CD4-positive, alpha-beta T cell treated with Interferon alpha-2 for 1 hour (primary cell): Measurements from ENCODE around the gene MAP3K2.
"Not testable (repeated sequence)": the region's sequence is repeated elsewhere in the genome, so short reads cannot be mapped to it uniquely, and the experiment has no call there.

Experiments
- DNase-seq, 2 donors: peaks; one replicate each; pipeline ENCODE4 v3.0.0-alpha.2; 2020 to 2022

Gene MAP3K2

DNA sequence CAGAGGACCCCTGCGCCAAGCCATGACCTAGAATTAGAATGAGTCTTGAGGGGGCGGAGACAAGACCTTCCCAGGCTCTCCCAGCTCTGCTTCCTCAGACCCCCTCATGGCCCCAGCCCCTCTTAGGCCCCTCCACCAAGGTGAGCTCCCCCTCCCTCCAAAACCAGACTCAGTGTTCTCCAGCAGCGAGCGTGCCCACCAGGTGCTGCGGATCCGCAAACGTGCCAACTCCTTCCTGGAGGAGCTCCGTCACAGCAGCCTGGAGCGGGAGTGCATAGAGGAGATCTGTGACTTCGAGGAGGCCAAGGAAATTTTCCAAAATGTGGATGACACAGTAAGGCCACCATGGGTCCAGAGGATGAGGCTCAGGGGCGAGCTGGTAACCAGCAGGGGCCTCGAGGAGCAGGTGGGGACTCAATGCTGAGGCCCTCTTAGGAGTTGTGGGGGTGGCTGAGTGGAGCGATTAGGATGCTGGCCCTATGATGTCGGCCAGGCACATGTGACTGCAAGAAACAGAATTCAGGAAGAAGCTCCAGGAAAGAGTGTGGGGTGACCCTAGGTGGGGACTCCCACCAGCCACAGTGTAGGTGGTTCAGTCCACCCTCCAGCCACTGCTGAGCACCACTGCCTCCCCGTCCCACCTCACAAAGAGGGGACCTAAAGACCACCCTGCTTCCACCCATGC, 33.5 kb upstream of the MAP3K2 start:
- no peak for DNase-seq

DNA sequence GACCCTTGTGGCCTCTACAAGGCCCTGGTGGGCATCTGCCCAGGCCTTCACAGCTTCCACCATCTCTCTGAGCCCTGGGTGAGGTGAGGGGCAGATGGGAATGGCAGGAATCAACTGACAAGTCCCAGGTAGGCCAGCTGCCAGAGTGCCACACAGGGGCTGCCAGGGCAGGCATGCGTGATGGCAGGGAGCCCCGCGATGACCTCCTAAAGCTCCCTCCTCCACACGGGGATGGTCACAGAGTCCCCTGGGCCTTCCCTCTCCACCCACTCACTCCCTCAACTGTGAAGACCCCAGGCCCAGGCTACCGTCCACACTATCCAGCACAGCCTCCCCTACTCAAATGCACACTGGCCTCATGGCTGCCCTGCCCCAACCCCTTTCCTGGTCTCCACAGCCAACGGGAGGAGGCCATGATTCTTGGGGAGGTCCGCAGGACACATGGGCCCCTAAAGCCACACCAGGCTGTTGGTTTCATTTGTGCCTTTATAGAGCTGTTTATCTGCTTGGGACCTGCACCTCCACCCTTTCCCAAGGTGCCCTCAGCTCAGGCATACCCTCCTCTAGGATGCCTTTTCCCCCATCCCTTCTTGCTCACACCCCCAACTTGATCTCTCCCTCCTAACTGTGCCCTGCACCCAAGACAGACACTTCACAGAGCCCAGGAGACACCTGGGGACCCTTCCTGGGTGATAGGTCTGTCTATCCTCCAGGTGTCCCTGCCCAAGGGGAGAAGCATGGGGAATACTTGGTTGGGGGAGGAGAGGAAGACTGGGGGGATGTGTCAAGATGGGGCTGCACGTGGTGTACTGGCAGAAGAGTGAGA, 32.5 kb upstream of the MAP3K2 start:
- DNase-seq = no peak

DNA sequence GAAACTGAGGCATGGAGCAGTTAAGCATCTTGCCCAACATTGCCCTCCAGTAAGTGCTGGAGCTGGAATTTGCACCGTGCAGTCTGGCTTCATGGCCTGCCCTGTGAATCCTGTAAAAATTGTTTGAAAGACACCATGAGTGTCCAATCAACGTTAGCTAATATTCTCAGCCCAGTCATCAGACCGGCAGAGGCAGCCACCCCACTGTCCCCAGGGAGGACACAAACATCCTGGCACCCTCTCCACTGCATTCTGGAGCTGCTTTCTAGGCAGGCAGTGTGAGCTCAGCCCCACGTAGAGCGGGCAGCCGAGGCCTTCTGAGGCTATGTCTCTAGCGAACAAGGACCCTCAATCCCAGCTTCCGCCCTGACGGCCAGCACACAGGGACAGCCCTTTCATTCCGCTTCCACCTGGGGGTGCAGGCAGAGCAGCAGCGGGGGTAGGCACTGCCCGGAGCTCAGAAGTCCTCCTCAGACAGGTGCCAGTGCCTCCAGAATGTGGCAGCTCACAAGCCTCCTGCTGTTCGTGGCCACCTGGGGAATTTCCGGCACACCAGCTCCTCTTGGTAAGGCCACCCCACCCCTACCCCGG, 31.8 kb upstream of the MAP3K2 start:
- no peak for DNase-seq

GRCh38 chr2:127419112-127419430, 31.3 kb upstream of the MAP3K2 start:
- DNase-seq = no peak

- no peak for DNase-seq
Observed at GRCh38 chr2:127418300-127419111, 30.7 kb upstream of the MAP3K2 start, which contains the start of gene PROC. PROC (plus strand) TSS chr2:127418427; CDS start chr2:127419943, 1,516 bp downstream.

GRCh38 chr2:127417406-127417805, 29.6 kb upstream of the MAP3K2 start:
- DNase-seq = no peak

DNA sequence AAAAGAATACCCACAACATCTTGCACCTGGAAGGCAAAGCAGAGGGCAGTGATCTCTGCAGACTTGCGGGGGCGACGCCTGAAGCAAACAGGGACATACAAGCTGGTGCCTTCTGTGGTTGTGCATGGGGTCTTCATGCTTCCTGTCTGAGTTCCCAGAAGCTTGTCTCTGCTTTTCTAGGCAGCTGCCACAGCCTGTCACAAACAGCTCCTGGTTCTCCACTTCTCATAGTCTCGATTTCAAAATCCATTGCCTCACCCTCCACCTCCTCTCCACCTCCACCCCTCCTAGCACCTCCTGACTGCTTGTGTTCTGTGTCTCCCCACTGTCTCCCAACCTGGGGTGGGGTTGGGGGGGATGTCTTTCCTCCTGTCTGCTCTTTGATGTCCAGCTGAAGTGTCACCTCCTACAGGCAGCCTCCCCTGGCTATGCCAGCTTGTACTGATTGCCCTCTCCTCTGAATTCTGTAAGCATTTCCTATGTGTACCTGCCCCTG, 28.8 kb upstream of the MAP3K2 start:
- peak in 1 of 2 donors; percentile 10 for DNase-seq

- peak; percentile 82 to 88 for DNase-seq
Observed at GRCh38 chr2:127415593-127416505, 28.1 kb upstream of the MAP3K2 start.

DNA sequence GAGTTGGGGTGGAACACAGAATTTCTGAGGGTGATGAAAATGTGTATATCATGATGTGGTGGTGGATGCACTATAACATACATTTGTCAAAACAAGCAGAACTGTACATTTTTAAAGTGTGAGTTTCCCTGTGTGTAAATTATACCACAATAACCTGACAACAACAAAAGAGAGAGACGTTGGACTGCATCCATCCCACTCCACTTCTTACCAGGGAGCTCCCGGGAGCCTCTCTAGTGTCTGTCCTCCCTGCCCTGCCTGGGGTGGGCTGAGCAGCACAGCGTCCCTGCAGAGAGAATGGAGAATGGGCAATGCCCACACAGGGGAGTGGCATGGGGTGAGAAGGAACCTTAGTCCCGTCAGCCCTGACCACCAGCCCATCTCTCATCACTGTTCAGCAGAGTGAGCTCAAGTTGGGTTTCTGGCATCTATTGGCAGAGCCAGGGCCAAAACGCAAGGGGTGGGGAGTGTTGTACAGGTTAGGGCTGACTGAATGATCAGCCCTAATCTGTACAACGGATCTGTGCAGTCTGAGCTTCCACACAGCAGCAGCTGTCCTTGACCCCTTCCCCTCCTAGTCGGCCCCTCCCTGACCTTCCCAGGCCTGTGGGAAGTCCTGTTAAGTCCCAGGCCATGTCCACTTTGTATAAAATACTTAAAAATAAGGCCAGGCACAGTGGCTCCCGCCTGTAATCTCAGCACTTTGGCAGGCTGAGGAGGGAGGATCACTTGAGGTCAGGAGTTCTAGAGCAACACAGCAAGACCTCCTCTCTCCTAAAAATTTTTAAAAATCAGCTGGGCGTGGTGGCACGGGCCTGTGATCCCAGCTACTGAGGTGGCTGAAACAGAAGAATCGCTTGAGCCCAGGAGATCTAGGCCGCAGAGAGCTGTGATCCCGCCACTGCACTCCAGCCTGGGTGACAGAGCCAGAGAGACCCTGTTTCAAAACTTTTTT, 27.1 kb upstream of the MAP3K2 start:
- DNase-seq = no peak

DNA sequence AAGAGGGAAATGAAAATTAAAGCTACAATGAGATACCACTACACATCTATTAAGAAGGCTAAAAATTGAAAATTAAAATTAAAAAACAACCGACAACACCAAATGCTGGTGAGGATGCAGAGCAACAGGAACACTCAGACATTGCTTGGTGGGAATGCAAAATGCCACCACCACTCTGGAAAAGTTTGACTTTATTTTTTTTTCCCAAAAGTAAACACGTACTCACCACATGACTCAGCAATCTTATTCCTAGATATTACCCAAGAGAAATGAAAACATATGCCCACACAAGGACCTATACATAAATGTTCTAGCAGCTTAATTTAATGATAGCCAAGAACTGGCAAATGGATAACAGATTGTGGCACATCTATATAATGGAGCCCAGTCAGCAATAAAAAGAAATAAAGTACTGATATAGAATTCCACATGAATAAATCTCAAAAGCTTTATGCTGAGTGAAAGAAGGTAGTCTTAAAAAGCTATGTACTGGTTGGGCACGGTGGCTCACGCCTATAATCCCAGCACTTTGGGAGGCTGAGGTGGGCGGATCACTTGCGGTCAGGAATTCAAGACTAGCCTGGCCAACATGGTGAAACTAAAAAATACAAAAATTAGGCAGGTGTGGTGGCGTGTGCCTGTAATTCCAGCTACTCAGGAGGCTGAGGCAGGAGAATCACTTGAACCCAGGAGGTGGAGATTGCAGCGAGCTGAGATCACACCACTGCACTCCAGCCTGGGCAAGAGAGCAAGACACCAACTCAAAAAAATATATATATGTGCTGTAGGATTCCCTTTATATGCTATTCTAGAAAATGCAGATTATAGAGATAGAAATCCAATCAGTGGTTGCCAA, 26.2 kb upstream of the MAP3K2 start:
- no peak for DNase-seq

DNA sequence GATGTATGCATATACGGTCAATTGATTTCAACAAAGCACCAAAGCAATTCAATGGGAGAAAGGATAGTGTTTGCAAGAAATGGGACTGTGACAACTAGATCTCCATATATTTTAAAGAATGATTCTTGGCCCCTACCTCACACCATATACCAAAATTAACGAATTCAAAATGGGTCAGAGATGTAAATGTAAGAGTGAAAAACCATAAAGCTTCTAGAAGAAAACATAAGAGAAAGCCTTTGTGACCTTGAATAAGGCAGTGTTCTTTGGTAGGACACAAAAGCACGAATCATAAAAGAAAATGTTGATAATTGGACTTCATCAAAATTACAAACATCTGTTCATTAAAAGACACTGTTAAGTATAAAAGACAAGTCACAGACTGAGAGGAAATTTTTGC, 25.4 kb upstream of the MAP3K2 start:
- no peak for DNase-seq

GRCh38 chr2:127411653-127412369, 24.0 kb upstream of the MAP3K2 start:
- DNase-seq = peak in 1 of 2 donors; percentile 55

GRCh38 chr2:127410871-127411652, 23.3 kb upstream of the MAP3K2 start:
- peak in 1 of 2 donors; percentile 56 for DNase-seq

- DNase-seq = not testable (repeated sequence)
Observed at GRCh38 chr2:127409716-127410115, 21.9 kb upstream of the MAP3K2 start.

DNA sequence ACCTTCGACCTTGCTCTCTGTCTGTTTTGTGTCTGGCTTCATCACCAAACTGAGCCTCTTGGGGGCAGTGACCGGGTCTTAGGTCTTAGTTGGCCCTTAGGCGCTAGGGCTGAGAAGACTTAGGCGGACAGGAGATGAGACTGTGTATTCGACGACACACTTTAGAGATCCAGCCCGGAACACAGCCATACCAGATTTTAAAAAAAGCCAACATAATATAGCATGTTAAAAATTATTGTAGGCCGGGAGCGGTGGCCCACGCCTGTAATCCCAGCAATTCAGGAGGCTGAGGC, 21.0 kb upstream of the MAP3K2 start:
- no peak for DNase-seq

DNA sequence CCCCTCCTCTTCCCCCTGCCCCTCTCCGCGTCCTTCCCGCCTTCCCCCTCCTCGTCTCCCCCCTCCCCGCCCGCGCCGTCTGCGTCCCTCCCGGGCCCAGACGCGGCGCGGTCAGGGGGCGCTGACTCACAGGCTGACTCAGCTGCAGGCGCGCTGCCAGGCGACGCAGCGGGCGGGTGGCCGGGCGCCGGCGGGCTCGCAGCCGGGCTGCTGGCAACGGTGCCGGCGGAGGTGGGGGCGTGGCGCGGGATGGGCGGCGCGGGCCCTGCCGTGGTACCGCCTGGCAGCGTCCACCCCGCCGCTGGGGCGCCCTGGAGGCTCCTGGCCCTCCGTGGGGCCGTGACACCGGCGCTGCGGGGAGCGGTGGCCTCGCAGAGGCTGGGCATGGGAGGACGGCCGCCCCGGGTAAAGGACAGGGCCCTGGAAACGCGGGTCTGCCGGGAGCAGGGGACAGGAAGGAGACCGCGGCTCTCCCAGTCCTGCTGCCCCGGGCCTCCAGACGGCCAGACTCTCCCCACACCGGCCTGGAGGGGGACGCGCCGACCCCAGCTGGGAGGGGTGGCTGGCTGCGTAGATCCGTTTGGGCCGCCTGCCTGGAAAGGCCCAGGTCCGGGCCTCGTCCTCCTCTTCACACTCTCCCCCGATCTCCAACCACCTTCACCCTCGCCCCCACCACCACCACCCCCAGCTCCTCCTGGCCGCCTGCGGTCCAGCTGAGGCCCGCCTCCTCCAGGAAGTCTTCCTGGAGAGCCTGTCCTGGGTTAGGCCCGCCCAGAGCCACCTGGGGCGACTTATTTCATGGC, 20.4 kb upstream of the MAP3K2 start:
- peak; percentile 84 to 88 for DNase-seq

DNA sequence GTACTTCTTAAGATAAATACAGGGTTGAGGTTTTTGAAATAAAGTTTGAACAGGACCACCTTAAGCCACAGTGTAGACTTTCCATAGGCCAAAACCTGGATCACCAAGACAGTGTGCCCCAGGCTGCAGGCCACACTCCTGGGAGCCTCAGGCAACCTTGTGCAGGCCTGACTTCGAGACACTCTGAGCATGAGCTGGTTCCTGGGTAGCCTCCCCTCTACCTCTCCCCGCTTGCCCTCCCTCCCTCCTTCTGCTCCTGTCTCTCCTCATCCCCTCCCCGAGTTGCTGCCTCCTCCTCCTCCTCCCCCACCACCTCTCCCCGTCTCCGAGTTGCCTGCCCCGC, 19.9 kb upstream of the MAP3K2 start:
- DNase-seq = no peak

DNA sequence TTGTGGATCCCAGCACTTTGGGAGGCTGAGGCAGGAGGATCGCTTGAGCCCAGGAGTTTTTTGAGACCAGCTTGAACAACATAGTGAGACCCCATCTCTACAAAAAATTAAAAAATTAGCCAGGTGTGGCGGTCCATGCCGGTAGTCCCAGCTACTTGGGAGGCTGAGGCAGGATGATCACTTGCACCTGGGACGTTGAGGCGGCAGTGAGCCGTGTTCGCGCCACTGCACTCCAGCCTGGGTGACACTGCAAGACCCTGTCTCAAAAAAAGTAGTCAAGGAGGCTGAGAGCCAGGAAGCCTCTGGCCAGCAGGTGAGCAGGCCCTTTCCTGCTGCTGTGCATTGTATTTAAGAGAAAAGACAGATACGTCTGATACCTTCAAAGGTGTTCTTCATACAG, 19.3 kb upstream of the MAP3K2 start:
- no peak for DNase-seq
